ENCODE data around the gene BBS4.

Gene BBS4

DNA sequence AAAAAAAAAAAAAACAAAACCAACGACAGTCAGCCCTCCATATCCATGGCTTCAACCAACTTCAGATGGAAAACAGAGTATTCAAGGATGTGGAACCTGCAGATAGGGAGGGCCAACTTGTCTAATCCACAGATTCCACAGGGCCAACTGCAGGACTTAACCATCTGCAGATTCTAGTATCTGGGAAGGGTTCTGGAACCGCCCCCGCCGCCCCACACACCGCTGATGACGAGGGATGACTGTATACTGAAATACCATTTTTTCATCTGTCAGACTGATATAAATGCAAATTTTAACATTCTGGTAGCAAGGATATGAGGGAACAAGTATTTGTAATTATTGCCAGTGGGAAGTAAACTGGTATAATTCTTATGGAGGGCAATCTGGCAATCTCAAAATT, 68.1 kb downstream of the BBS4 start:
- FAIRE-seq (no peak), DNase-seq (ENCODE audit: insufficient read length, low spot score) (no peak)

DNA sequence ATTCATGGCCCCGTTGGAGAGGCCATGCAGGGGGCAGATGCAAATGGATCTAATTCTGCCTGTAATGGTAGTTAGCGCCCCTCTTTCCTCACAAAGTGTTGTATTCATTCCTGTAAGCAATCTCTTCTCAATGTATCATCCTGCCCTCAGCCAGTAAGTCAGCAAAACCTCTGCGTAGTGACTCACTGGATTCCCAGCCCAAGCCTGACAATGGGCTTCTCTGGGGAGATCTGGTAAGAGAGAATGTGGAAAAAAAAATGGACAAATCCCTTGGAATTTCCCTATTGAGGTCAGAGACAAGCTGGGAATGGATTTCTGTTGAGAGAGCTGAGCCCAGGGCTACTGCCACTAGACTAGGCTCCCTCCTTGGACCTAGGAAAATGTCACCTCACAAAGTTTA, 72.2 kb downstream of the BBS4 start:
- no peak for FAIRE-seq

DNA sequence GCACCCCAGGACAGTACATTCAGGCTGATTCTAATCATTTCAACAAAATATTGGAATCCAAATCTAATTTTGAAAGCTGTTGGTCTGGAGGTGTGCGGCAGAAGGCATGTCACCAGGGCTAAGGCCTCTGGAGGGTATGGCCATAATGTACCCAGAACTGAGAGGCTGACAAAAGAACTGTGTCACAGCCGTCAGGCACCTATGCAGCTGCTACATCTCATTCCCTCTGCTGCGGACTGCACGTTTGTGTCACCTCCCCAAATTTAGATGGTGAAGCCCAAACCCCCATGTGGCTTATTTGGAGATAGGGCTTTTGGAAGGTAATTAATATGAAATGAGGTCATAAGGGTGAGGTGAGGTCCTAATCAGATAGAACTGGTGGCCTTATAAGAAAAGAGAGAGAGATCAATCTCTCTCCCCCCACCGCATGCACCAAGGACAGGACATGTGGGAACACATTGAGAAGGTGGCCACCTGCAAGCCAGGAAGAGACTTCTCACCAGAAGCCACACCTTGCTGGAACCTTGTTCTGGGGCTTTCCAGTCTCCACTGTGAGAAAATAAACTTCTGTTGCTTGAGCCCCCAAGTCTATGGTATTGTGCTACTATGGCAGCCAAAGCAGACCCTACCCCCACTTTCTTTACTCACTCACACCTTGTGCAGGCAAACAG, 74.7 kb downstream of the BBS4 start:
- FAIRE-seq (no peak), DNase-seq (ENCODE audit: insufficient read length, low spot score) (no peak)

More for the DNA sequence above, 72.2 kb downstream of the BBS4 start:
- peak; percentile 11 for DNase-seq (ENCODE audit: insufficient read length, low spot score)

DNA sequence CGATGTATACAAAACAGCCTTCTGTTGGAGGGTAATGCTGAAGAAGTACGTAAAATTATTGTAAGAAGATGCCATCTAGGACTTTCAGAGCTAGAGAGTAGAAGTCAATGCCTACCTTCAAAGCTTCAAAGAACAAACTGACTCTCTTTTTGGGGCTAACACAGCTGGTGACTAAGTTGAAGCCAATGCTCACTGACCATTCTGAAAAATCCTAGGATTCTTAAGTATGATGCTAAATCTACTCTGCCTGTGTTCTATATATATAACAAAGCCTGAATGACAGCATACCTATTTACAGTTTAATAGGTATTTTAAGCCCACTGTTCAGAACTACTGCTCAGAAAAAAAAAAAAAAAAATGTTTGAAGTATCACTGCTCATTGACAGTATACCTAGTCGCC, 78.6 kb downstream of the BBS4 start:
- no peak for FAIRE-seq
- no peak for DNase-seq (ENCODE audit: insufficient read length, low spot score)

DNA sequence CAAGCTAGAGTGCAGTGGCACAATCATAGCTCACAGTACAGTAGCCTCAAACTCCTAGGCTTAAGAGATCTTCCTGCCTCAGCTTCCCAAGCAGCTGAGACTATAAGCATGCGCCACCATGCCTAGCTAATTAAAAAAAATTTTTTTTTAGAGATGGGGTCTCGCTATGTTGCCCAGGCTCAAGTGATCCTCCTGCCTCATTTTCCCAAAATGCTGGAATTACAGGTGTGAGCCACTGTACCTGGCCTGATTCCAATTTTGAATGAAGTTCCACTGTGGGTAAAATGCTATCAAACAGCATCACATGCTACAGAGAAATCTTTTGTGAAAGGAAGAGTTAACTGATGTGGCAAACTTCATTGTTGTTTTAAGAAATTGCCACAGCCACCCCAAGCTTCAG, 80.0 kb downstream of the BBS4 start:
- DNase-seq (ENCODE audit: insufficient read length, low spot score) (no peak), FAIRE-seq (no peak)

DNA sequence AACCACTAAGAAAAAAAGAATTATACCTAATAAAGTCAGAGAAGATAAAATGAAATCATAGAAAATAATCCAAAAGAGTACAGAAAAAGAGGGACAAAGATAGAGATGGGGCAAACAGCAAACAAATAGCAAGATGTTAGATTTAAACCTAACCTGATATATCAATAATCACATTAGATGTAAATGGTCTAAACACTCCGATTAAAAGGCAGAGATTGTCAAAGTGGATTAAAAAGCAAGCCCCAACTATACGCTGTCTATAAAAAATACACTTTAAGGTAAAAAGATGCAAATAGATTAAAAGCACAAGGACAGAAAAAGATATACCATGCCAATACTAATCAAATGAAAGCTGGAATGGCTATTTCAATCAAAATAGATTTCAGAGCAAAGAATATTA, 80.8 kb downstream of the BBS4 start:
- FAIRE-seq: no peak
- DNase-seq (ENCODE audit: insufficient read length, low spot score): no peak

DNA sequence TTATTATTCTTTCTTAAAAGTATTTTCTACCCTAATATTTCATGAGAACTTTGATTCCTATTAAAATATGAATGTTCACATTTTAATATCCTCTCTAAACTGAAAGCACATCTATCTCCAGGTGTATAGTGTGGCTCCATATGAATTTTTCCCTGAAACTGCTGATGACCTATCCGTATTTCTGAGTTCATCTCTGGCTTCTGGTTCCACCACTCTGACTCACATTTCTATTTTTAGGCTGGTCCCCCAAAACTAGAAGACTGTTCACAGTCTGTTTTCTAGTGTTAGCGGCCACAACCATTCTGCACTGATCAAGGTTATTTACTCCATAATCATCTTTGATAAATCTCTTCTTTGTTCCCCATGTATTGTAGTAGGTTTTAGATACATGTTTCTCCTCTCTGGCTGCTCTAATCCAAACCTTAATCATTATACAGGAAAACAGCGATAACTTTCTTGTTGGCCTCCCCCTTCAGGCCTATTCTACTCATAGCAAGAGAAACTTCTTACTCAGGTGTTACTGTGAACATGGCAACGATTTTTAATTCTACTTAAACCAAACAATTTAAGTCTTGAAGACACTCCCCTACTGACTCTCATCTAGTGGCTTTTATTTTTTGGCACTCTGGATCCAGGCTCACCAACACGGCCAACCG, 84.8 kb downstream of the BBS4 start:
- no peak for DNase-seq (ENCODE audit: insufficient read length, low spot score)

DNA sequence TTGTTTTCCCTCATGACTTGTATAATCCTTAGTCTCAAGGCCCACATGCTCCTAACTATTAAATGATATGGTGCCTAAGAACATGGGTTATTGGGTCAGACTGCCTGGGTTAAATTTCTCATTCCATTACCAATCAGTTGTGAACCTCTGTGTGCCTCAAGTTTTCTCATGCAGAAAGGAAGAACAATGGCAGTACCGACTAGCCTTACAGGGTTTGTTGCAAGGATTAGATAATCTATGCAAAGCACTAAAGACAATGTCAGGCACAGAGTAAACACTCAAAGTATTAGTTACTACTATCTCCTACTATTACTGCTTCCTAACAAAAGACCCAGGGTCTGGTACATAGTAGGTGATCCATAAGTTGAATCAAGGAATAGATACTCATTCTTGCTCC, 85.3 kb downstream of the BBS4 start:
- DNase-seq (ENCODE audit: insufficient read length, low spot score) (no peak), FAIRE-seq (peak; percentile 52)

More for the DNA sequence above, 84.8 kb downstream of the BBS4 start:
- no peak for FAIRE-seq

DNA sequence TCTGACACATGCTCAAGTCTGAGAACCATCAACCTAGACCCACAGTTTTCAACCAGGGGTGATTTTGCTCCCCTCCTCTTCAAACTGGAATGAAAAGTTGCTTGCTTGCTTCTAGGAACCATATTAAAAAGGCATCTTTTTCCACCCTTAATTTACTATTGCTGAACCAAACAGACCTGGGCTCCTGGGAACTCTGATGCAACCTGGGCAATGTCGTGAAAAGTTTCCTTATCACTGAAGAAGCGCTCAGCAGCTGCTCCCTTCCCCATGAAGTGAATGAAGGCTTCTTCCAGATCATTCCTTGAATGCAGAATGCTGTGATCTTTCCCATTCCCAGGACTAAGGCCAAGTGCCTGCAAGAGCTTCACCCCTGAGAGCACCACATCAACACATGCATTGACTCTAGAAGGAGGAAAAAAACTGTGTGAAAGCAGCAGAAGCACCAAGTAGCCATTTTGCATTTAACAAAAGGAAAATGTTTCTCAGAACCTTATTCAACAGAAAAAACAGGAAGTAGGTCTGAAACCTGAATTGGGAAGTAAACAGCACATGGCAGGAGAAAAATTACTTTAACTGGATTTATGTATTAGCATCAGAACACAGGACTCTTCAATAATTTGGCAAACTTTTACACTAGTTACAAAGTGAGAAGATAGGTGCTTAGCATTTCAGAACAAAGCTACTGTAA, 88.8 kb downstream of the BBS4 start:
- FAIRE-seq (no peak), DNase-seq (ENCODE audit: insufficient read length, low spot score) (no peak)

DNA sequence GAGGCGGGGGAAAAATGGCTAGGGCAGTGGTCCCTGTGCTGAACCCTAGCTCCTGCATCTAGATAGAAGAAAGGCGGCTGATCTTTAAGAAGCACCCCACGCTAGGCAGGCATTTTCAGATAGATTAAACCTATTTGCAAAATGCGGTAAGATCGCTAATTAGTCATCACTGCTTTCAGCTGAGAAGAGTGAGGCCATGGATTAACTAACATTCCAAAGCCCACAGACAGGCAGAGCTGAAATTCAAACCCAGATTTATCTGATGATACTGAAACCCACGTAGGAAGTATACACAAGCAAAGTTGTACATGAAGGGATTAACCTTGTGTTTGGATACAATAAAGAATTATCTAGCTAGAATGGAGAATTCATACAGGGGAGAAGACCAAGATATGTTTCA, 92.8 kb downstream of the BBS4 start:
- DNase-seq (ENCODE audit: insufficient read length, low spot score): no peak
- no peak for FAIRE-seq

DNA sequence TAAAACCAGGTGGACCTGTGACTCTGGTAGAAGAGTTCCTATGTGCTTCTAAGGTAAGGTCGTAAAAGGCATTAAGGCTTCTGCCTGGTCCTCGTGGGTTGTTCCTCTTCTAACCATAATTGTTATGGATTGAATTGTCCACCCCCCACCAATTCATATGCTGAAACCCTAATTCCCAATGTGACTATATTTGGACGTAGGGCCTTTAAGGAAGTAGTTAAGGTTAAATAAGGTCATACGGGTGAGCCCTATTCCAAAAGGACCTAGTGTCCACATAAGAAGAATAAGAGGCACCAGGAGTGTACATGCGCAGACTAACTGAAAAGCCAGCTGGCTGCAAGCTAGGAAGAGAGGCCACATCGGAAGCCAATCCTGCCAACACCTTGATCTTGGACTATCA, 95.6 kb downstream of the BBS4 start:
- no peak for FAIRE-seq
- no peak for DNase-seq (ENCODE audit: insufficient read length, low spot score)

DNA sequence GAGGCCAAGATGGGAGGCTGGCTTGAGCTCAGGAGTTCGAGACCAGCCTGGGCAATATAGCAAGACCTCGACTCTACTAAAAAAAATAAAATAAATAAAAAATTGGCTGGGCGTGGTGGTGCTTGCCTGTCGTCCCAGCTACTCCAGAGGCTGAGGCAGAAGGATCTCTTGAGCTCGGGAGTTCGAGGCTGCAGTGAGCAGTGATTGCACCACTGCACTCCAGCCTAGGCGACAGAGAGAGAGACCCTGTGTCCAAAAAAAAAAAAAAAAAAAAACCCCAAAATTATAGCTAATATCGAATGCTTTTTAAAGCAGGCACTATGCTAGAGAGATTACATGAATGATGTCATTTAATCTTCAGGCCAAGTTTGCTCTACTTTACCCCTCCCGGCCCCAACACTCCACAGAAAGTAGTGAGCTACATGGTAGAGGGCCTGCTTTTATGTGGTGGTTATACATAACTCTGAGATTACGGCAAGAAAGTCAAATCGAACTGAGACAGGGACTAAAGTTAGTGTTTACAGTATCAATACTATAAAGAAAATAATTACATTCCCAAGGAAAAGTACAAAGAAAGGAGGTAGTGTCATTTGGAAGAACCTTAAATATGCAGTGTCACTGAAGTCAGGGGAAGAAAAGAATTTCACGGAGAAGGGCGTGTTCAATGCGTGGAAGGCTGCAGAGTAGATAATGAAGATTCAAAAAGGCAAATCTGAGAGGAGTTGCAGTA, 96.4 kb downstream of the BBS4 start:
- DNase-seq (ENCODE audit: insufficient read length, low spot score) (no peak), FAIRE-seq (no peak)

DNA sequence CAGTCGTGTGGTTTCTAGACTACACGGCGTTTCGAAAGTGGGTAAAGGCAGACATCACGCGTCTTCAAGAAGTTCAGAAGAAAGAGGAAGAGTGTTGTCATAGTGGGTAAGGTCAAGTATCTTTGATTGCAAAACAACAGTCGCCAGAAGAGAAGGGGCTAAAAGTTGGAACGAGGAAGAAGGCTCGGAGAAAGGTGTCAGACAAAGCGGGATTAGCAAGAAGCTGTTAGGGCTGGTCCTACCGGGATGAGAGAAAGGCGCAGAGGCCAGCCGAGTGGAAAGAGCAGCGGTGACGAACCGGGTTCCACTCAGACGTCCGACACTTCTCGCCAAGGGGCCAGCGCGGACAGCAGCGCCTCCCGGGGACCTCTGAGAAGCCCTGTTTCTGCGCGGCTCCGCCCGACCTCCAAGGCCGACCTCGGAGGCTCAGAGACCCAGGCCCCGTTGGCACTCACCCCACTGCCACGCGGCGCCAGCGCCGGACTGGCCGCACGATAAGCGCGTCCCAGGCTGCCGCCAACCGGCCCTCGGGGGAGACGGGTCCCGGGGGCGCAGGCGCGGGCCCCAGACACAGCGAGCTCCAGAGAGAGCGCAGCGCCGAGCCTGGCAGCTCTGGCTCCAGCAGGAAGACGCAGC, 97.1 kb downstream of the BBS4 start:
- DNase-seq (ENCODE audit: insufficient read length, low spot score) (no peak), FAIRE-seq (no peak)

DNA sequence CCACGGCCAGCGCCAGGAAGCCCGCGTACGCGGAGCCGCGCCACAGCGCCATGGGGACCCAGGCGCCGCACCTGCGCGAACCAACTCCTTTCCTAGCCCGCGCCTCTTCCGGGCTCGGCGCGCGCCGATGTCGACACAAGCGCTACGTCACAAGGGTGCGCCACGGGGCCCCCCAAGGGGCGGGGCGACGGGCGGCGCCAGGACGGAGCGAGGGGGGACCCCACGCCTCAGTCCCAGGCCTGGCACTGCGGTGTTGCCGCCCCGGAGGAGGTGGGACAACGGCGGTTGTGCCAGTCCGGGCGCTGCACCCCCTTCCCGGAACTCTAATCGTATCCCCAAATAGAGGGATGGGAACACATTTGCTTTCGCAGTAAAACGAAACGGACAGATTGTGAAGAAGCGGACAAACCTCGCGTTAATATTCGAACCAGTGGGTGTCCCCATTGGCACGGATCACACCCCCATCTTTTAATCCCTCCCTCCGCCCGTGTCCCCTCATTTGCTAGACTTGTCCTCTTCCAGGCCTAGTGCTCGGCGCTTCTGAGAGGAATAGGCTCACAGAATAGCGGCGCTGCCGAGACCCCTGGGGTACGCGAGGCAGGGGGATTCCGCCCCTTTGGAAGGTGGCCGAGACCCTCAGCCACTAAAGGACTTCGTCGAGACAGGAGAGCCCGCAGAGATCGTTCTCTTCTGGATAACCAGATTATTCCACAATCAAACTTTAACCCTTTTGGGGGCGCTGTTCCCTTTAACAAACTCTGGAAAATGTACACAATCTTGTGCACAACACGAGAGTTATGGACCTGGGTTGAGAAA, 97.8 kb downstream of the BBS4 start, which contains the start of gene ADPGK:
Gene ADPGK (minus strand): TSS at position 119 of the 816 bp plus-strand sequence. CDS start 67 bp downstream, at position 52.
- DNase-seq (ENCODE audit: insufficient read length, low spot score) (peak; percentile 96), FAIRE-seq (peak; percentile 95)

DNA sequence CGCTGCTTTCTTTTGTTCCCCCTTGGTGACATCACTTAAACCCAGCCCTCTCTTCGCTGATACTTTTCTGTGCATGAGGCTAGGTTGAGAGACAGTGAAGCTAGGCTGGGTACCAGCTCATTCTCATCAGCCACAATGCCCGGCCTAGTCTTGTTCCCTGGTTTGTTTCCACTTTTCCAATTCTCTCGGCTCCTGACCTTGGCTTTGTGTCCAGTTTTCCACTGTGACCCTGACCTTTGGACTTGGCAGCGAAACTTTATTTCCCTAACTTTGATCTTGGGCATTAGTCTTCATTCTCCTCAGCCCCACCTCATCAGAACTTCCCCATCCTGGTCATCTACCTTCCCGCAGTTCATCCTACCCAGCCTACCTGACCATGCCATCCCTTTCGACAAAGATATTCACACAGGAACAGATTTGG, 98.5 kb downstream of the BBS4 start:
- FAIRE-seq: peak; percentile 36
- no peak for DNase-seq (ENCODE audit: insufficient read length, low spot score)

DNA sequence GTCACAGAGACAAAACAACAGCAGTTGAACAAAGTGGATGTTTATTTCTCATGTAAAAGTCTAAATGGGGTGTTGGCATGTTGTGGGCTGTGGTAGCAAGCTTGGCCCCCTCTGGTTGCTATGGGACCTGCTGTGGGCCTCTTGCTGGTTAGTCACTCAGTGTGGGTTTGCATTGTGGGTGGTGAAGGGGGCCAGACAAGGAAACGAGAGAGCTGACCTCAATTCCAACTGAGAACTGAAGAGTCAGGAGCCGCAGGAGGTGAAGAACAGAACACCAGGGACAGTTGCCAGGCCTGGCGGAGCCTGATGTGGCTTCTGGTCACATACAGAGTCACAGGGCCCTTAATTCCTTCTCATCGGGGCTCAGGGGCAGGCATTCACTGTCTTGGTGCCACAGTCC, 99.4 kb downstream of the BBS4 start:
- FAIRE-seq (no peak), DNase-seq (ENCODE audit: insufficient read length, low spot score) (no peak)

DNA sequence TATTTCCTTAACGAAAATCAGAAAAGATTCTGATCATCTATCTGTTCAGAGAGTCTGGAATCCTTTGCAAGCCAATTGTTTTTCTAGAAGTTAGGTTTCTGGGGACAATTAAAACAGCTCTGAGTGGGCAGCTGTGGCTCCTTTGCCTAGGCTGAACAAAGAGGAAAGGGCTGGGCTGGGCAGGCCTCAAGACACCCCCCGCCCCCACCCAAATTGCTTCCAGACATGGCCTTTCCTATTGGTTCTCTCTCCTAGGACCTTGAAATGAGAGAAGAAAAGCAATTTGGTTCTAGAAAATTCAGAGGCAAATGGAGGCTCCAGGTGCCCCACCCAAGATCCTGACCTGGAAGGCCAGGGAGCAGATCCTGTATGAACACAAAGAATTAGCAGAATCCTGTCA, 99.8 kb downstream of the BBS4 start:
- DNase-seq (ENCODE audit: insufficient read length, low spot score): no peak
- no peak for FAIRE-seq

DNA sequence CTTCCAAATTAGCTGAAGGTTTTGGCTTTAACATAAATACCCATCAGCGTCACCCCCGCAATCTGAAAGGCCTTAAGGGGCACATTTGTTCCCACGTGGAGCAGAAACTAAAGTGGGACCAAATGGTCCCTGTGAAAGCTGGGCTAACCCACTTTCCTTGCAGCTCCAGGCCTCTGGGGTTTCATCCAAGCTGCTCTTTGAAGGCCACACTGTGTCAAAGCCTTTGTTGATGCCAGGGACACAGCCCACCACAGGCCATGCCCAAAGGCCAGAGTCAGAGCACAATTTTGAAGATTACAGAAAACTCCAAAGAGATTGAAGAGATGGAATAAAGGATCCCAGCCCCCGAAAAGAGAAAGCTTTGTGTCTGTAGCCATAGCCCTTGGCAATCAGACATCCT, 100.2 kb downstream of the BBS4 start:
- FAIRE-seq (no peak), DNase-seq (ENCODE audit: insufficient read length, low spot score) (no peak)

DNA sequence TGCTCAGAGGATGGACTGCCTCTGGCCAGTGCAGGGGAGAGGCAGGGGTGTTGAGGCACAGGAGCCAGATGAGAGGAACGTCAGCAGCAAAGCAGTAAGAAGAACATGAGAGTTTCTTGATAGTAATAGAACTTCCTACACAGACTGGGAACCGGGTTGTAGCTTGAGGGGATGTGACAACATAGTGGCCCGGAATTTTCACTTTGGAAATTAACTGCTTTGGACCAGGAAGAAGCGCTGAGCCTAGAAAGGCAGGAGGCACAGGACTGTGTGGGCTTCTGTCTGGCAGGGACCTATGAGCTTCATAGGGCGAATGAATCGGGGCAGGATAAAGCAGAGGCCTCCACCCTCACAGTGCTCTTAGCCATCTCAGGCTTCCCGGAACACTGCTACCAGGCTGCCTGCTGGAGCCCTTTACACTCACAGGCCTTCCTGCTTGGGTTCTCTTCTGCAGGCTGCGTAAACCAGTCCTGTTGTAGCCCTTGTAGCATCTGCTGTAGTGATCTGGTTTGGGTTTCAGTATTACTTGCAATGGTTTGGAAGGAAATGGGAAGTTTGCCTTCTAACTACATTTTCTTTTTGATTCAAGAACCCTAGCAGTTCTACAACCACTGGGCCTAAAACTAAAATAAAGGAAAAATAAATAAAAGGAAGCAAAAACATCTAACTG, 100.8 kb downstream of the BBS4 start:
- FAIRE-seq: no peak
- no peak for DNase-seq (ENCODE audit: insufficient read length, low spot score)
